Subcutaneous adipose tissue (tissue), 4 donors: ENCODE measurements around the gene C9orf153. TPM values are rescaled to one million over a fixed set of nuclear protein-coding genes. Genes with fewer than 3 reads are reported as not detected.

ENCODE experiments used
- total RNA-seq, 4 donors: library from RNA; depleted of rRNA; stranded (reverse); fragments of >200 nt; gene quantifications; one replicate each; pipeline ENCODE4 v1.1.0, GENCODE V29; 2016
- TF ChIP-seq, protein P1 (sequence below): fragments of 450-650 bp; IDR thresholded peaks from one replicate; pipeline ENCODE4 v1.5.1; 2016; ENCODE audit warnings: low read depth, mild to moderate bottlenecking, control low read depth, antibody characterized with exemption, moderate library complexity

Gene C9orf153
- total RNA-seq, 4 donors from 2014 or later, result 0.17 to 2.0 (median 1.00) TPM

DNA sequence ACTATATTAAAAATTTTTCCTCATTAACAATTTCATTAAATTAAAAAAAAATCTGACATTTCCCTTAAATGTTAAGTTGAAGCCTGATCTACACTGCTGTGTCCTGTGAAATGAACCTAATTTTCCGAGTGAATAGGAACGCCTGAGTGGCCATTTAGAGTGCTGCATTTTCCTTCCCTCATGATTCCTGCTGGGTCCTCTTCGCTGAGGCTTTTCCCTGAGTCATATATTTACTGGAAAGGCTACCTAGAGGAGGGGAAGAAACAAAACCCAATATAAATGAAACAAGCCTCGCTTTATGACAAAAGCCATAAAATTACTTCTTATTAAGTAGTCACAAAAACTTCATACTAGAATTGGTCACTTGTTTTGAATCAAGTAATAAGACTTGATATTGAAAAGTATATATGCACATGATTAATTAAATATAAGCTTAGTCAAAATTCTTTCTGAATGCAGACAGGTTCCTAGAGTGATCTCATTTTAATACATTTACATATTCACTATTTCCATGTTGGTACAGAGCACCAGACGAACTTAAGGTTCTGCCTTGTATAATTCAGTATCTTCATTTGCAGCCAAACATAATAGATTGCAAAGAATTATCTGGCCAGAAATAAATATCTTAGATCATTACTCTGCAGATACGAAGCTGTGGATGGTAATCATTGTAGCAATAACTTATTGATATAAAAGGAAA lies 29.2 kb upstream of the C9orf153 start:
- TF ChIP-seq, protein P1, sequence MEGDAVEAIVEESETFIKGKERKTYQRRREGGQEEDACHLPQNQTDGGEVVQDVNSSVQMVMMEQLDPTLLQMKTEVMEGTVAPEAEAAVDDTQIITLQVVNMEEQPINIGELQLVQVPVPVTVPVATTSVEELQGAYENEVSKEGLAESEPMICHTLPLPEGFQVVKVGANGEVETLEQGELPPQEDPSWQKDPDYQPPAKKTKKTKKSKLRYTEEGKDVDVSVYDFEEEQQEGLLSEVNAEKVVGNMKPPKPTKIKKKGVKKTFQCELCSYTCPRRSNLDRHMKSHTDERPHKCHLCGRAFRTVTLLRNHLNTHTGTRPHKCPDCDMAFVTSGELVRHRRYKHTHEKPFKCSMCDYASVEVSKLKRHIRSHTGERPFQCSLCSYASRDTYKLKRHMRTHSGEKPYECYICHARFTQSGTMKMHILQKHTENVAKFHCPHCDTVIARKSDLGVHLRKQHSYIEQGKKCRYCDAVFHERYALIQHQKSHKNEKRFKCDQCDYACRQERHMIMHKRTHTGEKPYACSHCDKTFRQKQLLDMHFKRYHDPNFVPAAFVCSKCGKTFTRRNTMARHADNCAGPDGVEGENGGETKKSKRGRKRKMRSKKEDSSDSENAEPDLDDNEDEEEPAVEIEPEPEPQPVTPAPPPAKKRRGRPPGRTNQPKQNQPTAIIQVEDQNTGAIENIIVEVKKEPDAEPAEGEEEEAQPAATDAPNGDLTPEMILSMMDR, result no peak

- TF ChIP-seq, protein P1, result no peak
Measured at GRCh38 chr9:86287013-86287412, 27.6 kb upstream of the C9orf153 start.

DNA sequence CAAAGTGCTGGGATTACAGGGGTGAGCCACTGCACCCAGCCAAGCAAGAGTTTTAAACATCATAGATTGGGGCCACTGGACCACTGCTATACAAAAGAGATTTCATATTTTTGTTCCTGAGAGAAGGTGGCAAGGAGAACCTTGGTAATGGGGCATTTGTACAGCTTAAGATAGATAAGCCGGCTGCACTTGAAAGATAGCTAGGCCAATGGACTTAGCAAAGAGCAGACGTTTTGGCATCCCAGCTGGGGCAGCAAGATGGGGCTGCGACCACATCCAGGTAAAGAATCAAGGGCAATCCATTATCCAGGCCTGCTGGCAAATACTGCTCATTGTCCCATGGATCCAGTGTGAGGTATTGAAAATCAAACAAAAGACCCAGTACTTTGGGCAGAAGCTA lies 26.8 kb upstream of the C9orf153 start:
- TF ChIP-seq, protein P1, result no peak

- TF ChIP-seq, protein P1, result no peak
Measured at GRCh38 chr9:86285261-86285660, 25.8 kb upstream of the C9orf153 start.

- TF ChIP-seq, protein P1, result no peak
Measured at GRCh38 chr9:86282979-86283535, 23.6 kb upstream of the C9orf153 start.

GRCh38 chr9:86282077-86282978 lies 22.9 kb upstream of the C9orf153 start, which contains the start of gene ISCA1:
Gene ISCA1, minus strand, starts transcription at chr9:86282538. Its CDS starts 80 bp downstream, at chr9:86282458.
- TF ChIP-seq, protein P1, result no peak

- TF ChIP-seq, protein P1, result no peak
Measured at GRCh38 chr9:86281593-86282076, 22.2 kb upstream of the C9orf153 start.
